Psoas muscle (tissue), 8 donors: Measurements from ENCODE around the gene PCDHGA4. TPM values are rescaled to one million over a fixed set of nuclear protein-coding genes. Genes with fewer than 3 reads are reported as not detected.
"Not testable (repeated sequence)": the region's sequence is repeated elsewhere in the genome, so short reads cannot be mapped to it uniquely, and the experiment has no call there.

ENCODE experiments used
- ATAC-seq, 4 donors: fragments of 200-7000 bp; cut with Tn5 transposase; one replicate each; pipeline ENCODE4 v1.9.1; 2020; ENCODE audit warnings: moderate library complexity in 3 of 4, mild to moderate bottlenecking in 2 of 4
- DNase-seq, 2 donors: peaks; one replicate each; pipeline ENCODE4 v3.0.0-alpha.2; 2020
- H3K27ac ChIP-seq: fragments of 200-600 bp; one replicate; pipeline ENCODE4 v1.8.0; 2022
- H3K27me3 ChIP-seq, 3 donors: fragments of 200-600 bp in 1 of 3; one replicate each; pipeline versions ENCODE4 v1.6.1 to v1.8.0; 2013 to 2022; ENCODE audit warnings: low read length in 2 of 3, mild to moderate bottlenecking in 2 of 3, moderate library complexity in 1 of 3; ENCODE audit not compliant: insufficient read depth in 3 of 3
- H3K36me3 ChIP-seq, 2 donors: fragments of 200-600 bp in 1 of 2; one replicate each; pipeline versions ENCODE4 v1.6.1 to v1.8.0; 2013 to 2022; ENCODE audit warnings: low read depth in 1 of 2, mild to moderate bottlenecking in 1 of 2, moderate library complexity in 1 of 2; ENCODE audit not compliant: insufficient read depth in 1 of 2
- H3K4me1 ChIP-seq: fragments of 200-600 bp; one replicate; pipeline ENCODE4 v1.8.0; 2022
- H3K4me3 ChIP-seq: fragments of 200-600 bp; one replicate; pipeline ENCODE4 v1.8.0; 2022; ENCODE audit warnings: mild to moderate bottlenecking
- H3K9me3 ChIP-seq: fragments of 200-600 bp; one replicate; pipeline ENCODE4 v1.8.0; 2022
- CTCF ChIP-seq: fragments of 200-600 bp; IDR thresholded peaks from one replicate; pipeline ENCODE4 v1.8.0; 2022; ENCODE audit warnings: antibody characterized with exemption
- WGBS, 3 donors: extraction: QIAGEN DNeasy Blood & Tissue Kit; methylation state at CpG; one replicate each; pipeline versions ENCODE4 v1.1.6 to v1.1.7; 2013; 5-methylcytosine and 5-hydroxymethylcytosine counted together
- intact Hi-C, 2 donors: fragments of 100-400 bp; cut with DNase I; formaldehyde crosslinking; loops; one replicate each; pipeline versions ENCODE4 v1.11.0 to v1.14.2; 2022
- polyA plus RNA-seq, 3 donors: library from polyadenylated mRNA; stranded (reverse); fragments of 200-250 nt; gene quantifications; one replicate each; pipeline ENCODE4 v1.2.3, GENCODE V29; 2013
- total RNA-seq, 4 donors: library from RNA; stranded (reverse); fragmentation: NEBNext Ultra II Directional in 2 of 4; extraction: Animal tissue kit (Norgen Biotek cat#: 25700) in 2 of 4; gene quantifications; one replicate each; pipeline versions ENCODE4 v1.2.1 to v1.2.4, GENCODE V29; 2021 to 2023
- donor health status: healthy with polysubstance abuse.
- donor health status: DM: no; HTN: no; CAD: no; lungs with moderate emphysema.
- donor health status: Bipolar disorder and iron deficiency.
- donor health status: healthy.
- donor health status: DM: yes; HTN: yes; CAD: no.
- donor health status: DM: no; HTN: no; CAD: no.
- donor health status: DM: no; HTN: no; CAD: no.
- donor health status: DM: yes; HTN: yes; CAD: no.

Gene PCDHGA4
- total and polyA plus RNA-seq, 7 donors, result 0.14 to 2.4 (median 0.84) TPM

GRCh38 chr5:141382469-141383294, 27.9 kb downstream of the PCDHGA4 start, which contains the start of gene PCDHGA7:
Gene PCDHGA7 (plus strand): TSS chr5:141382742. CDS start chr5:141382900, 158 bp downstream.
- H3K27ac ChIP-seq, result no peak within 1 kb of the TSS
- intact Hi-C loops, result no loop called here
- H3K4me3 ChIP-seq, result peak within 1 kb of the TSS; percentile 58
- 18 to 22% (median 20%) methylated on average over 37 of the region's 37 CpGs for WGBS, 3 donors
- peaks cover 0 to 28% (median 2%) of the 10 kb centered on the region in 3 donors for H3K27me3 ChIP-seq
- DNase-seq (no peak), ATAC-seq (peak in 3 of 4 donors; percentile 49 to 77 (median 72))
- no peaks in the 10 kb centered on the region for H3K4me1 ChIP-seq
- H3K36me3 ChIP-seq, result no peaks in the 10 kb centered on the region
- peak; percentile 35 for TF ChIP-seq CTCF
- no peaks in the 10 kb centered on the region for H3K9me3 ChIP-seq

DNA sequence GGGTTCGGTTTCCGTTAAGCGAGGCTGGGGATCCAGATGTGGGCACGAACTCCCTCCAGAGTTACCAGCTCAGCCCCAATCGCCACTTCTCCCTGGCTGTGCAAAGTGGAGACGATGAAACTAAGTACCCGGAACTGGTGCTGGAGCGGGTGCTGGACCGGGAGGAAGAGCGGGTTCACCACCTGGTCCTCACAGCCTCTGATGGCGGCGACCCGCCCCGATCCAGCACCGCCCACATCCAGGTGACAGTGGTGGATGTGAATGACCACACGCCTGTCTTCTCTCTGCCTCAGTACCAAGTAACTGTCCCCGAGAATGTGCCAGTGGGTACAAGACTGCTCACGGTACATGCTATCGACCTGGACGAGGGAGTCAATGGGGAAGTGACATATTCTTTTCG, 28.5 kb downstream of the PCDHGA4 start:
- peak overlapping the region; percentile 58 for H3K4me3 ChIP-seq
- peaks cover 0 to 29% (median 2%) of the 10 kb centered on the region in 3 donors for H3K27me3 ChIP-seq
- H3K9me3 ChIP-seq, result no peaks in the 10 kb centered on the region

DNA sequence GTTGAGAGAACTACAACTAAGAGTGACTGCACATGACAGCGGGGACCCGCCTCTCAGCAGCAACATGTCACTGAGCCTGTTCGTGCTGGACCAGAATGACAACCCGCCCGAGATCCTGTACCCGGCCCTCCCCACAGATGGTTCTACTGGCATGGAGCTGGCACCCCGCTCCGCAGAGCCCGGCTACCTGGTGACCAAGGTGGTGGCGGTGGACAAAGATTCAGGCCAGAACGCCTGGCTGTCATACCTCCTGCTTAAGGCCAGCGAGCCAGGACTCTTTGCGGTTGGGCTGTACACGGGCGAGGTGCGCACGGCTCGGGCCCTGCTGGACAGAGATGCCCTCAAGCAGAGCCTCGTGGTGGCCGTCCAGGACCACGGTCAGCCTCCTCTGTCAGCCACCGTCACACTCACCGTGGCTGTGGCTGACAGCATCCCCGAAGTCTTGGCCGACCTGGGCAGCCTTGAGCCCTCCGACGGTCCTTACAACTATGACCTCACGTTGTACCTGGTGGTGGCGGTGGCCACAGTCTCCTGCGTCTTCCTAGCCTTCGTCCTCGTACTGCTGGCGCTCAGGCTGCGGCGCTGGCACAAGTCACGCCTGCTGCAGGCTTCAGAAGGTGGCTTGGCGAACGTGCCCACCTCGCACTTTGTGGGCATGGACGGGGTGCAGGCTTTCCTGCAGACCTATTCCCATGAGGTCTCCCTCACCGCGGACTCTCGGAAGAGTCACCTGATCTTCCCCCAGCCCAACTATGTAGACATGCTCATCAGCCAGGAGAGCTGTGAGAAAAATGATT, 29.8 kb downstream of the PCDHGA4 start:
- Histone ChIP-seq H3K4me3 (no peak overlapping the region), H3K27ac (no peak overlapping the region), H3K27me3 (peaks cover 0 to 38% (median 7%) of the 10 kb centered on the region in 3 donors), H3K4me1 (no peaks in the 10 kb centered on the region), H3K36me3 (no peaks in the 10 kb centered on the region), H3K9me3 (no peaks in the 10 kb centered on the region)
- no peak for TF ChIP-seq CTCF
- ATAC-seq, result no peak
- WGBS, 3 donors, result 49 to 63% (median 49%) methylated on average over 41 to 43 of the region's 43 CpGs
- intact Hi-C loops, result no loop called here
- no peak for DNase-seq

More for the DNA sequence above, 28.5 kb downstream of the PCDHGA4 start:
- Histone ChIP-seq H3K36me3 (no peaks in the 10 kb centered on the region), H3K27ac (no peak overlapping the region), H3K4me1 (no peaks in the 10 kb centered on the region)
- 38 to 47% (median 45%) methylated on average over 21 of the region's 21 CpGs for WGBS, 3 donors
- DNase-seq (no peak), ATAC-seq (no peak)
- no peak for TF ChIP-seq CTCF
- intact Hi-C loops, result no loop called here

- H3K4me3 ChIP-seq, result peak within 1 kb of the TSS; percentile 55
- ATAC-seq (peak; percentile 86 to 94 (median 90)), DNase-seq (peak; percentile 40 to 73)
- H3K27ac ChIP-seq, H3K9me3 ChIP-seq, H3K36me3 ChIP-seq, intact Hi-C loops, H3K4me1 ChIP-seq: not testable (repeated sequence)
- H3K27me3 ChIP-seq, result peaks cover 0 to 40% (median 12%) of the 10 kb centered on the region in 3 donors
- TF ChIP-seq CTCF, result peak; percentile 54
- 6 to 13% (median 12%) methylated on average over 20 to 21 of the region's 40 CpGs for WGBS, 3 donors
Observed at GRCh38 chr5:141387557-141388311, 32.9 kb downstream of the PCDHGA4 start, which contains the start of gene PCDHGB4. Gene PCDHGB4 (plus strand): TSS chr5:141387698. CDS start chr5:141387885, 187 bp downstream.
